Uterus (tissue), 4 donors: ENCODE measurements around the gene CES5A. TPM values are rescaled to one million over a fixed set of nuclear protein-coding genes. Genes with fewer than 3 reads are reported as not detected.
"Not testable (repeated sequence)": the region's sequence is repeated elsewhere in the genome, so short reads cannot be mapped to it uniquely, and the experiment has no call there.

Experiments
- DNase-seq, 2 donors: peaks; one replicate each; pipeline ENCODE4 v3.0.0-alpha.2; 2019 to 2020
- H3K27ac ChIP-seq, 2 donors: fragments of 200-600 bp; sonication (generic); 1 replicate in 1 of 2; 2 replicates in 1 of 2; pipeline ENCODE4 v1.5.1; 2016 to 2018
- H3K27me3 ChIP-seq, 2 donors: fragments of 200-600 bp; sonication (generic); one replicate each; pipeline ENCODE4 v1.5.1; 2018 to 2019; ENCODE audit warnings: control low read depth in 1 of 2
- H3K36me3 ChIP-seq, 2 donors: fragments of 200-600 bp; sonication (generic); one replicate each; pipeline ENCODE4 v1.5.1; 2019; ENCODE audit warnings: control low read depth in 1 of 2
- H3K4me1 ChIP-seq, 2 donors: fragments of 200-600 bp; sonication (generic); one replicate each; pipeline ENCODE4 v1.5.1; 2018 to 2019; ENCODE audit warnings: control low read depth in 1 of 2
- H3K4me3 ChIP-seq, 2 donors: fragments of 200-600 bp; sonication (generic); 1 replicate in 1 of 2; 2 replicates in 1 of 2; pipeline ENCODE4 v1.5.1; 2018 to 2019; ENCODE audit warnings: mild to moderate bottlenecking in 1 of 2
- H3K9me3 ChIP-seq, 2 donors: fragments of 200-600 bp; sonication (generic); one replicate each; pipeline ENCODE4 v1.5.1; 2019; ENCODE audit warnings: control low read depth in 1 of 2
- CTCF ChIP-seq, 4 experiments: fragments of 200-600 bp in 2 of 4; fragments of 450-650 bp in 2 of 4; sonication (generic) in 2 of 4; IDR thresholded peaks; one replicate each; pipeline ENCODE4 v1.5.1; 2016 to 2019; ENCODE audit warnings: antibody characterized with exemption in 4 of 4, mild to moderate bottlenecking in 2 of 4, moderate library complexity in 1 of 4
- POLR2A ChIP-seq, 2 donors: fragments of 450-650 bp; IDR thresholded peaks; one replicate each; pipeline ENCODE4 v1.6.1; 2016; ENCODE audit warnings: antibody characterized with exemption in 2 of 2, mild to moderate bottlenecking in 1 of 2, moderate library complexity in 1 of 2
- intact Hi-C: fragments of 100-400 bp; cut with DNase I; formaldehyde crosslinking; loops from one replicate; pipeline ENCODE4 v1.15.1; 2023; ENCODE audit warnings: low total_unique reads
- total RNA-seq, 4 donors: library from RNA; depleted of rRNA in 3 of 4; stranded (reverse); fragments of >200 nt in 3 of 4; gene quantifications; one replicate each; pipeline versions ENCODE4 v1.1.0 to v1.2.4, GENCODE V29; 2014 to 2023
- donor health status: DM: yes; HTN: yes; CAD: no.

The CES5A gene
- total RNA-seq, 4 donors from 2014 or later: not detected

GRCh38 chr16:55914383-55914782, 39.2 kb upstream of the CES5A start:
- Histone ChIP-seq H3K27ac (no peak overlapping the region), H3K4me3 (no peak overlapping the region), H3K27me3 (no peaks in the 10 kb centered on the region), H3K9me3 (no peaks in the 10 kb centered on the region), H3K4me1 (no peaks in the 10 kb centered on the region), H3K36me3 (no peaks in the 10 kb centered on the region)
- DNase-seq: no peak
- TF ChIP-seq POLR2A (IDR thresholded peaks at IDR 0.05) (no peak), CTCF (IDR thresholded peaks at IDR 0.05) (no peak)
- intact Hi-C loops: no loop called here

- Histone ChIP-seq H3K4me1 (no peaks in the 10 kb centered on the region), H3K36me3 (no peaks in the 10 kb centered on the region), H3K27ac (no peak overlapping the region), H3K4me3 (no peak overlapping the region), H3K27me3 (no peaks in the 10 kb centered on the region), H3K9me3 (no peaks in the 10 kb centered on the region)
- TF ChIP-seq POLR2A (IDR thresholded peaks at IDR 0.05) (no peak), CTCF (IDR thresholded peaks at IDR 0.05) (no peak)
- intact Hi-C loops: no loop called here
- DNase-seq: no peak
These were observed 38.5 kb upstream of the CES5A start for GRCh38 chr16:55913716-55914115.

- H3K9me3 ChIP-seq, H3K4me1 ChIP-seq, H3K27ac ChIP-seq, DNase-seq, H3K36me3 ChIP-seq, H3K4me3 ChIP-seq, intact Hi-C loops, H3K27me3 ChIP-seq: not testable (repeated sequence)
These were observed 37.9 kb upstream of the CES5A start for GRCh38 chr16:55913121-55913520.

GRCh38 chr16:55912022-55912421, 36.8 kb upstream of the CES5A start:
- intact Hi-C loops: no loop called here
- no peaks in the 10 kb centered on the region for H3K9me3 ChIP-seq
- no peak for DNase-seq
- TF ChIP-seq CTCF (IDR thresholded peaks at IDR 0.05) (no peak), POLR2A (IDR thresholded peaks at IDR 0.05) (no peak)
- no peaks in the 10 kb centered on the region for H3K27me3 ChIP-seq
- H3K36me3 ChIP-seq: no peaks in the 10 kb centered on the region
- no peak overlapping the region for H3K4me3 ChIP-seq
- no peak overlapping the region for H3K27ac ChIP-seq
- H3K4me1 ChIP-seq: no peaks in the 10 kb centered on the region

- DNase-seq: no peak
- no peak overlapping the region for H3K27ac ChIP-seq
- H3K36me3 ChIP-seq: no peaks in the 10 kb centered on the region
- no peak overlapping the region for H3K4me3 ChIP-seq
- TF ChIP-seq POLR2A (IDR thresholded peaks at IDR 0.05) (no peak), CTCF (IDR thresholded peaks at IDR 0.05) (no peak)
- H3K27me3 ChIP-seq: no peaks in the 10 kb centered on the region
- H3K4me1 ChIP-seq: no peaks in the 10 kb centered on the region
- intact Hi-C loops: no loop called here
- no peaks in the 10 kb centered on the region for H3K9me3 ChIP-seq
These were observed 36.4 kb upstream of the CES5A start for GRCh38 chr16:55911616-55912015.

GRCh38 chr16:55909876-55910275, 34.7 kb upstream of the CES5A start:
- intact Hi-C loops: no loop called here
- Histone ChIP-seq H3K36me3 (no peaks in the 10 kb centered on the region), H3K27me3 (no peaks in the 10 kb centered on the region), H3K4me3 (no peak overlapping the region), H3K4me1 (no peaks in the 10 kb centered on the region), H3K27ac (no peak overlapping the region), H3K9me3 (no peaks in the 10 kb centered on the region)
- TF ChIP-seq POLR2A (IDR thresholded peaks at IDR 0.05): no peak
- no peak for TF ChIP-seq CTCF (IDR thresholded peaks at IDR 0.05)
- DNase-seq: no peak
